GM13977 (cell line): Measurements from ENCODE around the gene SCUBE2.

Experiments
- DNase-seq: peaks from one replicate; pipeline ENCODE4 v3.0.0; 2012; ENCODE audit warnings: low spot score
- in situ Hi-C: fragments of 300-500 bp; cut with MboI; formaldehyde crosslinking; loops from one replicate; pipeline ENCODE4 v1.12.0; 2022; ENCODE audit warnings: low sequenced_read_pairs, low pct_unique_long_range_greater_than_20kb, mixed read lengths, inconsistent platforms; ENCODE audit not compliant: unreplicated experiment
- TF ChIP-seq, protein P1 (sequence below): IDR thresholded peaks from 2 replicates; pipeline ENCODE4 v1.5.1; 2012; ENCODE audit warnings: mild to moderate bottlenecking, control low read depth; ENCODE audit not compliant: insufficient read depth; ENCODE audit errors: extremely low read depth, missing control alignments

The SCUBE2 gene

DNA sequence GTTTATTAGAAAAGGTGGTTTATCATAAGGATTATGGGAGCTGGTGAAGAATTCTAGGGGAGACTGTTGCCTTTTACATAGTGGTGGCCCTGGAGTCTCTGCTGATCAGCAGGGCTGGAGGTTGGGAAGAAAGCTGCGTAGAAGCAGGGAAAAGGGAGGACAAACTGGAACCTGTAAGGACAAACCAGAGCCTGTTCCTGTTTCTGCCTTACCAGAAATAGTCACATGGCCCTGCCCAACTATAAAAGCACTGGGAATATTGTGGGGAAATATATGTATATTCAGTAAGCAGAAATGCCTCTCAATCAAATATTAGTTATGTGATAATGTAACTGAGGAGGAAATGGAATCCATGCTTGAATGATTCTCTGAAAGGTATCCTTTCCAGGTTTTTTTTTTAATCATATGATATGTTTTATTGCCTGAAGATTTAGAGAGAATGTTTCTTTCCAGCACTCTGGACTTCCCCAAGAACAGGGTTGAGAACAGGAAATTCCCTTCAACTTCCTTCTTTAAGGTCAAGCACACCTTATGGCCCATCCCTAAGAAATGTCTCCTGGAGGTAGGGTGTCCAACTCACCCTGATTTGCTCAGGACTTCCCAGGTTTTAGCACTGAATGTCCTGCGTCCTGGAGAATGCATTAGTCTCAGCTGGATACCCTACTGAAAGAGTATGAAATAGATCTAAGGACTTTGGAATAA, 33.9 kb upstream of the SCUBE2 start:
- in situ Hi-C loops = no loop called here
- no peak for DNase-seq
- TF ChIP-seq, protein P1, sequence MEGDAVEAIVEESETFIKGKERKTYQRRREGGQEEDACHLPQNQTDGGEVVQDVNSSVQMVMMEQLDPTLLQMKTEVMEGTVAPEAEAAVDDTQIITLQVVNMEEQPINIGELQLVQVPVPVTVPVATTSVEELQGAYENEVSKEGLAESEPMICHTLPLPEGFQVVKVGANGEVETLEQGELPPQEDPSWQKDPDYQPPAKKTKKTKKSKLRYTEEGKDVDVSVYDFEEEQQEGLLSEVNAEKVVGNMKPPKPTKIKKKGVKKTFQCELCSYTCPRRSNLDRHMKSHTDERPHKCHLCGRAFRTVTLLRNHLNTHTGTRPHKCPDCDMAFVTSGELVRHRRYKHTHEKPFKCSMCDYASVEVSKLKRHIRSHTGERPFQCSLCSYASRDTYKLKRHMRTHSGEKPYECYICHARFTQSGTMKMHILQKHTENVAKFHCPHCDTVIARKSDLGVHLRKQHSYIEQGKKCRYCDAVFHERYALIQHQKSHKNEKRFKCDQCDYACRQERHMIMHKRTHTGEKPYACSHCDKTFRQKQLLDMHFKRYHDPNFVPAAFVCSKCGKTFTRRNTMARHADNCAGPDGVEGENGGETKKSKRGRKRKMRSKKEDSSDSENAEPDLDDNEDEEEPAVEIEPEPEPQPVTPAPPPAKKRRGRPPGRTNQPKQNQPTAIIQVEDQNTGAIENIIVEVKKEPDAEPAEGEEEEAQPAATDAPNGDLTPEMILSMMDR = no peak

DNA sequence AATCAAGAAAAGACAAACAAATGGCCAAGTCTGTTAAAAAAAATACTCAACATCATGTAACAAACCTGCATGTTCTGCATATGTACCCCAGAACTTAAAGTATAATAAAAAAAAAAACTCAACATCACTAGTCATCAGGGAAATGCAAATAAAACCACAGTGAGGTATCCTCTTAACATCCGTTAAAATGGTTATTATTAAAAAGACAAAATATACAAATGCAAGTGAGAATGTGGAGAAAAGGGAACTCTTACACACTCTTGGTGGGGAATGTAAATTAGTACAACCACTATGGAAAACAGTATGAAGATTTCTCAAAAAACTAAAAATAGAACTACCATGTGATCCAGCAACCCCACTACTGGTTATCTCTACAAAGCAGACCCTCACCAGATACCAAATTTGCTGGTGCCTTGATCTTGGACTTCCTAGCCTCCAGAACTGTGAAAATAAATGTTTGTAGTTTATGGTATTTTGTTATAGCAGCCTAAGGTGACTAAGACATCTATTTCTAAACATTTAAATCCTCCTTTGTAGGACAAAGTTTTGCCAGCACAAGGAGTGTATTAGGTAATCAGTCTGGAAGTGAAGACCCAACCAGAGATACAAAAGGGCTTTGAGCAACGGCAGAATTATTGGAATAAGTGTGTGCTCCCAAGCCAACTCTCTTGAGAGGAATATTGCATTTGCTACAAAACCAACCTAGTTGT, 32.4 kb upstream of the SCUBE2 start:
- no peak for DNase-seq
- in situ Hi-C loops = no loop called here
- TF ChIP-seq, protein P1 = no peak

DNA sequence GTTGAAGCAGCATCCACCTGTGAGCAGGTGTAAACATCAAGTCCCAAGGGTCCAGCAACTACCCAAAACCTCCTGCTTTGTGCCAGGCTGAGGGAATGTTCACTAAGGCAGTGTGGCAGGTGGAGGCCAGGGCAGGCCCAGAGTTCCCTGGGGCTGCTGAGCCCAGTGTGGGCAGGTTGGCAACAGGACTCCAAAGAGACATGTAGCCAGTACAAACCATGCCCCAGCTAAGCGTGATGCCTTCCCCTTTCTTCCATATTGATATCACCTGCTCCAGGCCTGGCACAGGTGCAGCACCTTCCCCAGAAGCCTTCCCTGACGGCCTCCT, 30.0 kb upstream of the SCUBE2 start:
- TF ChIP-seq, protein P1 = no peak
- in situ Hi-C loops = no loop called here
- no peak for DNase-seq

DNA sequence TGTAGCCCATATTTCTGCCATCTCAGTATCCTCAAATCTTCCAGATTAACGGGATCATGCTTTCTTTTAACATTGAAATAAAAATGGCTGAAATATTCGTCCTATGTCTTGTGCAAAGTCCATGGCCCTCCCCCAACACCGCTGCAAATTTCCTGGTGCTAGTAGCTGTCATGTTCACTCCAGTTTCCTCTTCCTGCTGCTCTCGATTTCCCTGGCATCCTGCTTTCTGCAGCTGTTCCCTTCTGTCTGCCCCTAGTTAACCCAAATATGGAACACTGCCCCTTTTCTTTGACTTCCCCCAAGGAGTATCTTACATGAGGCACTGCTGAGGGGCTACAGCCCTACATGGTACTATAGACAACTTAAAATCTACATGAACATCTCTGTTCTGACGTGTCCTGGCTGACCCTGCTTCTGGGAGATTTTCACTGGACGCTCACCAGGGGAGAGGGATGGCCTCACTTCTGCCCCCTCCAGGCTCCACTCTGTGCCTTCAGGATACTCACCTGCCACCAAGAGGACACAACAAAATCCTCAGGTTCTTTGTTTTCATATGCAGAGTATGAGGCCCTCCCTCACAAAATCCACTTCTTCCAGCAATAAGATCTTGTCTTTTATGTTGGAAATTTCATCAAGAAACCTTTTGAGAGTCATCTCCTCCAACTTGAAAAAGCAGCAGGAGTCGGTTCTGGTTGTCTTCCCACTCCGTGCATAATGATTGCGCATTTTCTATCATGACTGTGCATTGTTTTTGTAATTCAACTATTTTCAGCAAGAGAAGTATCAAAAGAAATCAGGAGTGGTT, 29.5 kb upstream of the SCUBE2 start:
- TF ChIP-seq, protein P1 = peak; percentile 27
- in situ Hi-C loops = no loop called here
- DNase-seq = no peak

DNA sequence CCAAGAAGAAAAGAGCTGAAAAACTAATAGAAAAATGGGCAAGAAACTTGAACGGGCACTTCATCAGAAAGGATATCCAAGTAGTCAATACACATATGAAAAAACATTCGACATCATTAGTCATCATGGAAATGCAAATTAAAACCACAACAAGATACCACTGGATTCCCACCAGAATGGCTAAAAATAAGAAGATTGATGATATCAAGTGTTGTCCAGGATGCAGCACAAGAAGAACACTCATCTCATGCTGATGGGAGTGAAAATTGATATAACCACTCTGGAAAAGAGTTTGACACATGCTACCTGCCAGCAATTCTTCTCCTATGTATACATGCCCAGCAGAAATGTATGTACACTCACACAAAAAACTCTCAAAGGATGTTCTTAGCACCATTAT, 26.9 kb upstream of the SCUBE2 start:
- TF ChIP-seq, protein P1 = no peak
- no peak for DNase-seq
- in situ Hi-C loops = no loop called here

DNA sequence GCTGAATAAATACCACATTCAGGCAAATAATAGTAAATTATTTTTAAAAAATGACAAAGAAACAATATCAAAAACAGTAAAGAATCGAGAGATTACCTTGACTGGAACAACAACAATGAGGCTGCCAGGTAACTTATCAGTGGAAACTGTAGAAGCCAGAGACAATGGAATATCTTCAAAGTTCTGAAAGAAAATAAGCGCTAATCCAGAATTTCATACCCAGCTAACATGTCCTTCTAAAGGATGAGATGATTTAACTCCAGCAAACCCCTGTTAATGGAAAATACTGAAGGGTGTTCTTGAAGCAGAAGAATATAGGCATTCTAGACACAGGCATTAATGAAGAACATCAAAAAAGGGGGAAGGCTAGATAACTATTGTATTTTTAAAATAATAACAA, 20.7 kb upstream of the SCUBE2 start:
- DNase-seq = no peak
- in situ Hi-C loops = no loop called here
- TF ChIP-seq, protein P1 = no peak
